ENCODE results near the gene GZF1.

DNA sequence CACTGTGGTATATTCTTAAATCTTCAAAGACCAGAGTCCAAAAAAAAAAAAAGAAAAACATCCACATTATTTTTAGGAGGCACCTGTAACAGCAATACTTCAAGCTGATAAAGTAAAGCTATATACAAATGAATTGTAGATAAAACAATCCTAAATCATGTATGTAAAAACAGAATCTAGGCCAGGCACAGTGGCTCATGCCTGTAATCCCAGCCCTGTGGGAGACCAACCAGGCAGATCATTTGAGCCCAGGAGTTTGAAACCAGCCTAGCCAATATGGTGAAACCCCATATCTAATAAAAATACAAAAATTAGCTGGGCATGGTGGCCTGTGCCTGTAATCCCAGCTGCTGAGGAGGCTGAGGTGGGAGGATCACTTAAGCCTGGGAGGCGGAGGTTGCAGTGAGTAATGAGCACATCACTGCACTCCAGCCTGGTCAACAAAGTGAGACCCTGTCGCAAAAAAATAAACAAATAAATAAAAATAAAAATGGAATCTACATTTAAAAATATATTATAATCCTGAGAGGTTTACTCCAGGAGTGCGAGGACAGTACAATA is 52.0 kb downstream of the GZF1 start:
- TF ChIP-seq CTCF (IDR thresholded peaks at IDR 0.05) (no peak), EP300 (IDR thresholded peaks at IDR 0.05; ENCODE audit: low read depth) (no peak), POLR2A (IDR thresholded peaks at IDR 0.05) (no peak)

Data from transverse colon (tissue), 3 donors.